Islet precursor cell (in vitro differentiated cells): ENCODE results near the gene KLHL36.
"Not testable (repeated sequence)": the region's sequence is repeated elsewhere in the genome, so short reads cannot be mapped to it uniquely, and the experiment has no call there.

Experiments used
- DNase-seq: peaks from one replicate; pipeline ENCODE4 v3.0.0-alpha.2; 2018

Gene KLHL36

GRCh38 chr16:84673561-84673960, 25.2 kb downstream of the KLHL36 start:
- no peak for DNase-seq

DNA sequence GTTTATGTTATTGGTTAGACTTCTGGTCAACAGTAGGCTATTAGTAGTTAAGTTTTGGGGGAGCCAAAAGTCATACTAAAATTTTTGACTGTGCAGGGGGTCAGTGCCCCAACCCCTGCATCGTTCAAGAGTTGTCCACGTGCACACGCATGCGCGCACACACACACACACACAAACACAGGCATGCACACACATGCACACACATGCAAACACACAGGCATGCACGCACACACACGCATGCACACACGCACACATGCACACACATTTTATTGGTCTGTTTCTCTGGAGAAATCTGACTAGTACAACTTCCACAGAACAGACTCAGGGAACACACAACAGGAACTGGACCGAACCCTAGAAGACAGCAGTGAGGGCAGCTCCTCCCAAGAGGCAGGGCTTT, 27.1 kb downstream of the KLHL36 start:
- no peak for DNase-seq

DNA sequence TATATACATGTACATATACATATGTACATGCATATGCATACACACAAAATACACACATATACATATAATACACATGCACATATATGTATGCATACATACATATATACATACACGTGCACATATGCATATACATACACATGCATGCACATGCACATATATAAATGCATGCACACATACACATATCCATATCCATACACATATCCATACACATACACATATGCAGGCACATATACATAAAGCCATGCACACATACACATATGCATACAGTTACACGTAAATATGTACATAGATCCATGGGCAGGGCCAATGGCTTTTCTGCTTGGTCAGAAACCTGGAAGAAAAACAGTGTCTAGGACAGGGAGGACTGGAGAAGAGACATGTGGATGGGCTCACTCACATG, 27.6 kb downstream of the KLHL36 start:
- no peak for DNase-seq

DNA sequence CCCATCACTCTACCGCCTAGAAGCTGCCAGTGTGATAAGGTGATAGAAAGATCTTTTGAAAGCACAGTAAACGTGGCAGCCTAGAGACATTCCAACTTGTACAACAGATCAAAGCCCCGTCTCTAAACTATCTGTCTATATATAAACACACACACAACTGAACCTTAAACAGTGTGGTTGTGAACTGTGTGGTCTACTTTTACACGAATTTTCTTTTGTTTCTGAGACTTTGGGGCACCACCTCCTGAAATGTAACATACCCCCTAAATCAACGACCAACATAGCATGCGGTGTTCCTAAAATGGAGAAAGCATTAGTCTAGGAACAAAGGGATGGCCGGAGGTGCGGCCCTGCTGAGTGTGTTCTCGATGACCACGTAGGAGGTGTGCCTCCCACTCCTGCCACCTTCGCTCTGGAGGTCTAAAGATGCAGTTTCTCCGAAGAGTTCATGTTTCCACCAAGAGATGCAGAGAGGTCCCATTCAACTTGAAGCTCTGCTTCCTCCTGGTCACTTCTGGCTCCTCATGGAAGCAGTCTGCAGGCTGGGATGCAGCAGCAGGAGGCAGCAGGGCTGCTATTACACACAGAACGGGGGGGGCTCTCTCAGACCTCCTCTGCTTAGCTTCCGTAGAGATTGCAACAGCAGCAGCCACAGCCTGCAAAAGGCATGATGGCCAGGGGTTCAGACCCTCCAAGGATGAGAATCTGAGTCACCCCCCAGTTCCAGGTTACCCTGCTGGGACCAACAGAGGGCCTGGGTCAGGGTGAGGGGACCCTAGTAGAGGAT, 28.9 kb downstream of the KLHL36 start:
- no peak for DNase-seq

- DNase-seq, result no peak
Observed at GRCh38 chr16:84677849-84678248, 29.5 kb downstream of the KLHL36 start.

DNA sequence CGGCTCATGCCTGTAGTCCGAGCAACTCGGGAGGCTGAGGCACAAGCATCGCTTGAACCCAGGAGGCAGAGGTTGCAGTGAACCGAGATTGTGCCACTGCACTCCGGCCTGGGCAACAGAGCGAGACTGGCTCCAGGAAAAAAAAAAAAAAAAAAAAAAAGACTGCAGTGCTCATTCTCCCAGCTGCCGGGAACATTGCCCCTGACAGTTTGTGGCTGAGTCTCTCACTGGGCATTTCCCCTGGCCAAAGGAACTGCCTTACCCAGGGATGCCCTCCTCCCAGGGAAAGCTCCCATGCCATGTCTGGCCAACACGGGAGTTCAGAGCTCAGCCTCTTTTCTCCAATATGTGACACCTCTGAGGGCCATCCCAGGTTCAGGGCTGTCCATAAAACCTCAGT, 30.2 kb downstream of the KLHL36 start:
- no peak for DNase-seq

DNA sequence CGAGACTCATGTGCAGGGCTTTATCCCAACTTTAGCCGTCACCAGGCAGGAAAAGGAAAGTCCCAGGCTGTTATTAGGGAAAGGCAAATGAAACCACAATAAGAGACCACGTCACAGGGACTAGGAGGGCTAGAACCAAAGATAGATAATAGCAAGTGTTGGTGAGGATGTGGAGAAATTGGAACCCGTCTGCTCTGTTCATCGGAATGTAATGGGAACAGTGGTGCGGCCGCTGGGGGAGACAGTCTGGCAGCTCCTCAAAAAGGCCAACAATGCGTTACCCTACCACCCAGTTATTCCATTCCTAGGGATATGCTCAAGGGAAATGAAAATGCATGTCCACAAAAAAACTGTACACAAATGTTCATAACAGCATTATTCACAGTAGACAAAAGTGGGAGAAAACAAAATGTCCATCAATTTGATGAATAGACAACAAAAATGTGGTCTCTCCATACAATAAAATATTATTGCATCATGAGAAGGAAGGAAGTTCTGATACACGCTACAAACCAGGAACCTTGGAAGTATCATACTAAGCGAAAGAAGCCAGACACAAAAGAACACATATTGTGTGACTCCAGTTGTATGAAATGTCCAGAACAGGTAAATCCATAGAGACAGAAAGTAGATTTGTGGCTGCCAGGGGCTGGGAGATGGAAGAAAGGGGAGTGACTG, 32.0 kb downstream of the KLHL36 start:
- DNase-seq, result no peak

DNA sequence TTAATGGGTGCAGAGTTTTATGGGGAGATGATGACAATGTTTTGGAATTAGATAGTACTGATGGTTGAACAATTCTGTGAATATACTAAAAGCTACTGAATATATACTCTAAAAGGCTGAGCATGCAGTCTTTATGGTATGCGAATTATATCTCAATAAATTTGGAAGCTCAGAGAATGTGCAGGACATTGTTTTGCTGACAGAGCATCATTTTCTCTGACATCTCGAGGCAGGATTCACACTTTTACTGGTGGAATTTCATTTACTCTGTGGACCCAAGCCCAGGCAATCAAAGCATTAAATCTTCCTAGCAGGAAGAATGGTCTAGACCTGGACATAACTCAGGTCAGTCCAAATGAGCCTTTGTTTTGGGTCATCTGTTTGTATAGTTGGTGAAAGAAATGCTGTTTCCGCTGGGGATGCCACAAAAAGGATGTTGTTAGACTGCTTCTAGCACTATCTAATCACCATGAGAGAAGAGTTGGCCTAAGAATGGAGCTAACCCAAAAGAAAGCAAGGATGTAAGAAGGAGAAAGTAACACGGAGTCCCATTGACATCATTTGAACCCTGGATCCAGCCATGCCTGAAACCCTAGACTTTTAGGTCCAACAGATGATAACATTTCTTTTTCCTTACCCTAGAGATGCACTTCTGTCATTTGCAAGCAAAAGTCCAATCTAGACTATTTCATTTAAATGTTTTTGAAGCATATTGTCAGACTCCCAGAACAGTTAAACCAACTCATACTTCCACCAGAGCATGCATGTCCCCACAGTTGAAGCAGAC, 32.7 kb downstream of the KLHL36 start:
- no peak for DNase-seq

- peak; percentile 77 for DNase-seq
Observed at GRCh38 chr16:84683691-84684591, 35.6 kb downstream of the KLHL36 start.

- no peak for DNase-seq
Observed at GRCh38 chr16:84684592-84684965, 36.3 kb downstream of the KLHL36 start.

DNA sequence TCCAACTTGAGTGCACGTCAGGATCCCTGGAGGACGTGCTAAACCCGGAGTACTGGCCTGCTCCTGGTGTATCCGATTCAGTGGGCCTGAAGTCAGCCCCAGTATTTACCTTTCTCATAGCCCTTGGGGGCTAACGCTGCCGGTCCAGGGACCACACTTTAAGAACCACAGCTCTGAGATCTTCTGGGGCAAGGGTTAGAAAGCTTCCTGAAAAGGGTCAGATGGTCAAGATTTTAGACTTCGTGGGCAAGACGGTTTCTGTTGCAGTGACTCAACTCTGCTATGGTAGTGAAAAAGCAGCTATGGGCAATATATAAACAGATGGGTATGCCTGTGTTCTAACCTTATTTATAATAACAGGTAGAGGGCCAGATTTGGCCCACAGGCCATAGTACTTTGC, 36.9 kb downstream of the KLHL36 start:
- no peak for DNase-seq

- no peak for DNase-seq
Observed at GRCh38 chr16:84686707-84687298, 38.5 kb downstream of the KLHL36 start.

- no peak for DNase-seq
Observed at GRCh38 chr16:84687715-84688114, 39.4 kb downstream of the KLHL36 start.

DNA sequence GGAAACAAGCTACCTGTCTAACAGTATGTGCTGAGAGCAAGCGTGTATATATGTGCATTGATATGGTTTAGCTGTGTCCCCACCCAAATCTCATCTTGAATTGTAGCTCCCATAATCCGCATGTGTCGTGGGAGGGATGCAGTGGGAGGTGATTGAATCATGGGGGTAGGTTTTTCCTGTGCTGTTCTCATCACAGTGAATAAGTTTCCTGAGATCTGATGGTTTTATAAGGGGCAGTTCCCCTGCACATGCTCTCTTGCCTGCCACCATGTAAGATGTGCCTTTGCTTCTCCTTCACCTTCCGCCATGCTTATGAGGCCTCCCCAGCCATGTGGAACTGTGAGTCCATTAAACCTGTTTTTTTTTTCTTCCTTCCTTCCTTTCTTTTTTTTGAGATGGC, 39.9 kb downstream of the KLHL36 start:
- DNase-seq, result not testable (repeated sequence)

- DNase-seq, result no peak
Observed at GRCh38 chr16:84689111-84689510, 40.8 kb downstream of the KLHL36 start.

- no peak for DNase-seq
Observed at GRCh38 chr16:84690088-84690819, 41.9 kb downstream of the KLHL36 start.

GRCh38 chr16:84692451-84693214, 44.3 kb downstream of the KLHL36 start:
- DNase-seq, result no peak

- DNase-seq, result not testable (repeated sequence)
Observed at GRCh38 chr16:84693869-84694268, 45.6 kb downstream of the KLHL36 start.

DNA sequence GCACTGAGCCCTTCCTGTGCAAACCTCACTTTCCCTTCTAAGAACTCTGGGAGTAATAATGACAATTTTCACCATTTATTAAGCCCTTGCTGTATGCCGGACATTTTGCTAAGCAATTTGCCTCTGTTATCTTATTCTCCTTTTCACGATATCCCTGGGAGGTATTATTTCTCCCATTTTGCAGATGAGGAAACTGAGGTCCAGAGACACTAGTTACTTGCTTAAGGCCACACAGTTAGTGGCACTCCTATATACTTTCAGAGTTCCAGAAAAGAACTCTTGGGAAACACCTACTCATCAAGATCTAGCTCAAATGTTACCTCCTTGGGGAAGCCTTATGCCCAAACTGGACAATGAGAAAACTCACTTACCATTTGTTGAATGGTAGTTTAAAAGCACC, 46.7 kb downstream of the KLHL36 start:
- DNase-seq, result no peak

- no peak for DNase-seq
Observed at GRCh38 chr16:84699147-84699711, 50.9 kb downstream of the KLHL36 start.
